GM13977 (cell line): ENCODE data around the gene UGT1A5.

Experiments used
- DNase-seq: peaks from one replicate; pipeline ENCODE4 v3.0.0; 2012; ENCODE audit warnings: low spot score
- CTCF ChIP-seq: IDR thresholded peaks from 2 replicates; pipeline ENCODE4 v1.5.1; 2012; ENCODE audit warnings: mild to moderate bottlenecking, control low read depth; ENCODE audit not compliant: insufficient read depth; ENCODE audit errors: extremely low read depth, missing control alignments
- in situ Hi-C: fragments of 300-500 bp; cut with MboI; formaldehyde crosslinking; loops from one replicate; pipeline ENCODE4 v1.12.0; 2022; ENCODE audit warnings: low sequenced_read_pairs, low pct_unique_long_range_greater_than_20kb, mixed read lengths, inconsistent platforms; ENCODE audit not compliant: unreplicated experiment

Gene UGT1A5

GRCh38 chr2:233756429-233757081 lies 43.8 kb downstream of the UGT1A5 start:
- no peak for TF ChIP-seq CTCF
- no peak for DNase-seq
- in situ Hi-C loops: no loop called here

DNA sequence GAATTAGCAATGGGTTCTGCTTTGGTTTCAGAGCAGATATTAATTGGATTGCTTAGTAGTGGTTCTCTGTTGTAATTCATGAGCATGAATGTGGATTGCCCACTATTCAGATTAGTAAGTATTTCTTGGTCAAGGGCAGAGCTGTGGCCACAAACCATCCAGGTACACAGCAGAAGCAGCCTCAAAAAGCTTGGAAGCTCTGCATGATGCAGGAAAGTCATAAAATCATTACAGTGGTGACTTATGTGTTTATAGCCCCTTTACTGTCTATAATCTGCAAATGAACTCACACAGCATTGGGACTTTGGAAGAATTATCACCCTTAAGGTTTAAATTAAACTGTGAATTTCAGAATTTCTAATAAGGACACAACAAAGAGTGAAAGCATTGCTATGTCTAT lies 45.4 kb downstream of the UGT1A5 start:
- no peak for TF ChIP-seq CTCF
- DNase-seq: no peak
- in situ Hi-C loops: no loop called here

DNA sequence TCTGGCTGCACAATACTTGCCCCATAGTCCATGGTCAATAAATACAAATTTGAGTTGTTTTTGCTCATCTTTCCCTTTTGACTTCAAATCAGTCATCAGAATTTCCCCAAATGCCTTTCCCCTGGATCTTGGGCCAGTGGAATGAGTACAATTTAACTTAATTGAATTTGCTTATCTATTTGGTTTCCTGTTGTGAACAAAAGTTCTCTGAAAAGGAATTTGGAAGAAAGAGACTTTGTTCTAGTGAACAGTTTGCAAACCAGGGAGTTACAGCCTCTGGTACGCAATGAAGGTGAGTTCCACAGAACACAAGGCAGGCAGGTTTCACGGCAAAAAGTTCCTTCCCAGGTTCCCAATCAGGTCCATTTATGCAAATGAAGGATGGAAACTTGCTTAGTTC lies 46.1 kb downstream of the UGT1A5 start:
- in situ Hi-C loops: no loop called here
- DNase-seq: no peak
- TF ChIP-seq CTCF: no peak

DNA sequence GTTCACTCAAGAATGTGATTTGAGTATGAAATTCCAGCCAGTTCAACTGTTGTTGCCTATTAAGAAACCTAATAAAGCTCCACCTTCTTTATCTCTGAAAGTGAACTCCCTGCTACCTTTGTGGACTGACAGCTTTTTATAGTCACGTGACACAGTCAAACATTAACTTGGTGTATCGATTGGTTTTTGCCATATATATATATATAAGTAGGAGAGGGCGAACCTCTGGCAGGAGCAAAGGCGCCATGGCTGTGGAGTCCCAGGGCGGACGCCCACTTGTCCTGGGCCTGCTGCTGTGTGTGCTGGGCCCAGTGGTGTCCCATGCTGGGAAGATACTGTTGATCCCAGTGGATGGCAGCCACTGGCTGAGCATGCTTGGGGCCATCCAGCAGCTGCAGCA lies 47.3 kb downstream of the UGT1A5 start, which contains the start of gene UGT1A1:
UGT1A1 (plus strand) TSS at position 228 of the 400 bp plus-strand sequence; CDS start at position 246, 18 bp downstream.
- no peak for TF ChIP-seq CTCF
- DNase-seq: no peak
- in situ Hi-C loops: no loop called here

GRCh38 chr2:233761040-233761769 lies 48.5 kb downstream of the UGT1A5 start:
- in situ Hi-C loops: no loop called here
- no peak for DNase-seq
- no peak for TF ChIP-seq CTCF

- DNase-seq: no peak
- in situ Hi-C loops: no loop called here
- no peak for TF ChIP-seq CTCF
These were observed 51.6 kb downstream of the UGT1A5 start for GRCh38 chr2:233764264-233764663.
